GM12801 (cell line): ENCODE measurements around the gene TSC22D4.

ENCODE experiments used
- TF ChIP-seq, protein P1 (sequence below): IDR thresholded peaks from one replicate; pipeline ENCODE4 v1.5.1; 2011; ENCODE audit warnings: control low read depth; ENCODE audit not compliant: insufficient read length; ENCODE audit errors: extremely low read depth

TSC22D4 gene

GRCh38 chr7:100472121-100472851, 6.7 kb downstream of the TSC22D4 start:
- TF ChIP-seq, protein P1, sequence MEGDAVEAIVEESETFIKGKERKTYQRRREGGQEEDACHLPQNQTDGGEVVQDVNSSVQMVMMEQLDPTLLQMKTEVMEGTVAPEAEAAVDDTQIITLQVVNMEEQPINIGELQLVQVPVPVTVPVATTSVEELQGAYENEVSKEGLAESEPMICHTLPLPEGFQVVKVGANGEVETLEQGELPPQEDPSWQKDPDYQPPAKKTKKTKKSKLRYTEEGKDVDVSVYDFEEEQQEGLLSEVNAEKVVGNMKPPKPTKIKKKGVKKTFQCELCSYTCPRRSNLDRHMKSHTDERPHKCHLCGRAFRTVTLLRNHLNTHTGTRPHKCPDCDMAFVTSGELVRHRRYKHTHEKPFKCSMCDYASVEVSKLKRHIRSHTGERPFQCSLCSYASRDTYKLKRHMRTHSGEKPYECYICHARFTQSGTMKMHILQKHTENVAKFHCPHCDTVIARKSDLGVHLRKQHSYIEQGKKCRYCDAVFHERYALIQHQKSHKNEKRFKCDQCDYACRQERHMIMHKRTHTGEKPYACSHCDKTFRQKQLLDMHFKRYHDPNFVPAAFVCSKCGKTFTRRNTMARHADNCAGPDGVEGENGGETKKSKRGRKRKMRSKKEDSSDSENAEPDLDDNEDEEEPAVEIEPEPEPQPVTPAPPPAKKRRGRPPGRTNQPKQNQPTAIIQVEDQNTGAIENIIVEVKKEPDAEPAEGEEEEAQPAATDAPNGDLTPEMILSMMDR = no peak

- TF ChIP-seq, protein P1 = no peak
These were observed 8.0 kb downstream of the TSC22D4 start for GRCh38 chr7:100471021-100471420.

GRCh38 chr7:100469227-100470044, 9.6 kb downstream of the TSC22D4 start:
- TF ChIP-seq, protein P1 = no peak

GRCh38 chr7:100467638-100468373, 11.2 kb downstream of the TSC22D4 start:
- TF ChIP-seq, protein P1 = no peak

DNA sequence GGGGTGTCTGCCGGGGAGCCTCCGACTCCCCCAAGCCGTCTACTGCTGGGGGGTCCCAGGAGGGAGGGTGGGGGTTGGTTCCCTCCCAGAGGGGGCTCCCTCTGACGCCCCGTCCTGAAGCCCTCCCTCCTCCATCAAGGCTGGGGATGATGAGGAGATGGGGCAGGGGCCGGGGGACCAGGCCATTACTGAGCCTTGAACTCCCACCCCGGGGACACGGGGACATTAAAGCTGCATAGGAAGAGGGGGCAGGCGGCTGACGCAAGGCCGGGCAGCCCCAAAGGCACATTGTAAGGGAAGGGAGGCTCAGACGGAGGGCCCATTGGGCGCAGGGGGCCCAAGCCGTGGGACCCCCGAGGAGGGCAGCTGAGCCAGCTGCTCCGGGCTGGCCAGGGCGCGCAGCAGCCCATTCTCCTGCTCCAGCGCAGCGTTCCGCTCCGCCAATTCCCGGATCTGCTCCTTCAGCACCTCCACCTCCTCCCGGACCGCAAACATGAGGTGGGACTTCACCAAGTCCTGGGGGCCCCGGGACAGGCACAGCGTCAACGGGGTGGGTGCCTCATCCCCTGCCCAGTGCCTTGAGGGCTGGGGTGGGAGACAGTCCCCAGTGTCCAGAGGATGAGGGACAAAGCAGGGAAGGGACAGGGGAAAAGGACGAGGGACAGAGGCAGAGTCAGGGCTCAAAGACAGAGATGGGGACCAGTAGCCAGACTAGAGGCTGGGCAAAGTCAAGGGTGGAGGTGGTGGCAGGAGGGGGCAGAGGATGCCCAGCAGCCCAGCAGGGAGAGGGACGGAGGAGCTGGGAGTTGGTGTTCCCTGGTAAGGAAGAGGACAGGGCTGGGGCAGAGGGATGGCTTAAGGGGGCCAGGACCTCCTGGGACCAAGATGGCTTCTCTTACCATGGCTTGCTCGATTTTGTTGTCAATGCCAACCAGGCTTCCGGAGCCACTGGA, 12.1 kb downstream of the TSC22D4 start:
- TF ChIP-seq, protein P1 = no peak

- TF ChIP-seq, protein P1 = no peak
These were observed 13.2 kb downstream of the TSC22D4 start for GRCh38 chr7:100465702-100466311.
